SK-N-SH (cell line): ENCODE results near the gene LPP. TPM values are rescaled to one million over a fixed set of nuclear protein-coding genes. Genes with fewer than 3 reads are reported as not detected.

Source experiments
- CTCF ChIA-PET: fragments of 300-600, 350-600 bp; formaldehyde crosslinking; extraction: SDS; loops from one replicate; lab custom pipeline; 2021; lab: Yijun Ruan, JAX
- POLR2A ChIA-PET: fragments of 350-600 bp; sonication (Branson Sonifier 250); formaldehyde crosslinking; extraction: SDS; loops from one replicate; lab custom pipeline; 2020; ENCODE audit warnings: antibody characterized with exemption, inconsistent platforms; lab: Yijun Ruan, JAX
- DNase-seq: peaks from one replicate; pipeline ENCODE4 v3.0.0; 2012
- H2AFZ ChIP-seq: fragments of 200-600 bp; sonication (generic); 2 replicates; pipeline ENCODE4 v1.8.1; 2016; ENCODE audit warnings: antibody characterized with exemption, mild to moderate bottlenecking, low read depth
- H3F3A ChIP-seq: fragments of 200-600 bp; sonication (generic); replicated peaks from 2 replicates; pipeline ENCODE3; 2016; ENCODE audit warnings: antibody characterized with exemption, mild to moderate bottlenecking; ENCODE audit not compliant: insufficient read depth
- H3K27ac ChIP-seq, 2 experiments: fragments of 200-500 bp in 1 of 2; fragments of 200-600 bp in 1 of 2; sonication (Bioruptor generic) in 1 of 2; sonication (generic), shearing (Covaris generic) in 1 of 2; 2 replicates each; pipeline versions ENCODE4 v1.5.1 to v1.6.1; 2014 to 2016; ENCODE audit warnings: low read depth in 2 of 2, inconsistent platforms in 1 of 2, low read length in 1 of 2, mild to moderate bottlenecking in 1 of 2, mixed read lengths in 1 of 2
- H3K27me3 ChIP-seq: fragments of 200-600 bp; sonication (generic), shearing (Covaris generic); 2 replicates; pipeline ENCODE4 v1.6.1; 2016; ENCODE audit warnings: mixed run types; ENCODE audit not compliant: insufficient read depth
- H3K36me3 ChIP-seq, 2 experiments: fragments of 200-500 bp in 1 of 2; fragments of 200-600 bp in 1 of 2; sonication (Bioruptor generic) in 1 of 2; sonication (generic) in 1 of 2; replicated peaks in 1 of 2; 2 replicates each; pipeline versions ENCODE3 to v1.5.1; 2014 to 2016; ENCODE audit warnings: low read length in 1 of 2, mild to moderate bottlenecking in 1 of 2; ENCODE audit not compliant: insufficient read depth in 2 of 2, control insufficient read depth in 1 of 2
- H3K4me1 ChIP-seq, 2 experiments: fragments of 200-500 bp in 1 of 2; fragments of 200-600 bp in 1 of 2; sonication (Bioruptor generic) in 1 of 2; sonication (generic), shearing (Covaris generic) in 1 of 2; 2 replicates each; pipeline versions ENCODE4 v1.5.1 to v1.6.1; 2014 to 2016; ENCODE audit warnings: low read depth in 1 of 2, low read length in 1 of 2, mixed run types in 1 of 2; ENCODE audit not compliant: insufficient read depth in 2 of 2, control insufficient read depth in 1 of 2
- H3K4me2 ChIP-seq: fragments of 200-600 bp; sonication (generic), shearing (Covaris generic); 2 replicates; pipeline ENCODE4 v1.6.1; 2017; ENCODE audit warnings: mixed run types
- H3K4me3 ChIP-seq, 2 experiments: fragments of 200-500 bp in 1 of 2; fragments of 200-600 bp in 1 of 2; sonication (Bioruptor generic) in 1 of 2; sonication (generic), shearing (Covaris generic) in 1 of 2; 2 replicates each; pipeline versions ENCODE4 v1.5.1 to v1.8.1; 2014 to 2016; ENCODE audit warnings: low read depth in 2 of 2, inconsistent platforms in 1 of 2, low read length in 1 of 2, mild to moderate bottlenecking in 1 of 2, mixed read lengths in 1 of 2, moderate library complexity in 1 of 2
- H3K79me2 ChIP-seq: fragments of 200-600 bp; sonication (generic); 2 replicates; pipeline ENCODE4 v1.8.1; 2017; ENCODE audit warnings: mild to moderate bottlenecking; ENCODE audit not compliant: insufficient read depth
- H3K9ac ChIP-seq: fragments of 200-600 bp; sonication (generic); 2 replicates; pipeline ENCODE4 v1.6.1; 2017; ENCODE audit warnings: mixed run types
- H3K9me2 ChIP-seq: fragments of 200-600 bp; sonication (generic); 2 replicates; pipeline ENCODE4 v1.6.1; 2017; ENCODE audit warnings: mixed run types
- H3K9me3 ChIP-seq: fragments of 200-600 bp; sonication (generic); 2 replicates; pipeline ENCODE4 v1.6.1; 2017; ENCODE audit warnings: mixed run types, mild to moderate bottlenecking, moderate library complexity
- H4K20me1 ChIP-seq: fragments of 200-600 bp; sonication (generic); 2 replicates; pipeline ENCODE4 v1.6.1; 2017; ENCODE audit warnings: mild to moderate bottlenecking, mixed run types; ENCODE audit not compliant: insufficient read depth
- EP300 ChIP-seq, 2 experiments: IDR thresholded peaks; 2 replicates each; pipeline versions ENCODE4 v1.4.0 to v1.6.1; 2012; ENCODE audit warnings: borderline replicate concordance in 1 of 2, low read depth in 1 of 2, low read length in 1 of 2
- FOSL2 ChIP-seq: IDR thresholded peaks from 2 replicates; pipeline ENCODE4 v1.4.0; 2012; ENCODE audit warnings: low read depth, mild to moderate bottlenecking, moderate library complexity, borderline replicate concordance
- FOXM1 ChIP-seq: IDR thresholded peaks from 2 replicates; pipeline ENCODE4 v1.4.0; 2012; ENCODE audit warnings: low read depth, mild to moderate bottlenecking
- MEF2A ChIP-seq: IDR thresholded peaks from 2 replicates; pipeline ENCODE4 v1.4.0; 2012; ENCODE audit warnings: low read depth, borderline replicate concordance
- MXI1 ChIP-seq: IDR thresholded peaks from 2 replicates; pipeline ENCODE4 v1.6.1; 2012; ENCODE audit warnings: mild to moderate bottlenecking, low read depth, low read length, improper control_type of control experiment
- RFX5 ChIP-seq: IDR thresholded peaks from 2 replicates; pipeline ENCODE4 v1.6.1; 2012; ENCODE audit warnings: mild to moderate bottlenecking, improper control_type of control experiment, low read length
- RXRA ChIP-seq: IDR thresholded peaks from 2 replicates; pipeline ENCODE4 v1.4.0; 2012; ENCODE audit warnings: low read depth, mild to moderate bottlenecking, borderline replicate concordance
- TAF1 ChIP-seq: IDR thresholded peaks from 2 replicates; pipeline ENCODE4 v1.6.1; 2012; ENCODE audit warnings: low read depth, mild to moderate bottlenecking, low read length, moderate library complexity, borderline replicate concordance
- TCF12 ChIP-seq: IDR thresholded peaks from 2 replicates; pipeline ENCODE4 v1.4.0; 2012
- TEAD4 ChIP-seq: IDR thresholded peaks from 2 replicates; pipeline ENCODE4 v1.4.0; 2012; ENCODE audit warnings: mild to moderate bottlenecking, borderline replicate concordance; ENCODE audit not compliant: insufficient read depth
- YY1 ChIP-seq: IDR thresholded peaks from 2 replicates; pipeline ENCODE4 v1.4.0; 2012; ENCODE audit warnings: low read depth, mild to moderate bottlenecking
- WGBS: methylation state at CpG from one replicate; pipeline ENCODE4 v1.1.6; 2017; ENCODE audit warnings: low lambda C conversion rate; 5-methylcytosine and 5-hydroxymethylcytosine counted together
- polyA plus RNA-seq, 3 experiments: library from polyadenylated mRNA; depleted of rRNA; stranded (reverse); fragments of >200 nt; gene quantifications; 2 replicates each; pipeline ENCODE4 v1.2.3, GENCODE V29; 2012
- TF ChIP-seq, protein P1 (sequence below): IDR thresholded peaks from 2 replicates; pipeline ENCODE4 v1.4.0; 2012; ENCODE audit warnings: low read depth, borderline replicate concordance
- TF ChIP-seq, protein P2 (sequence below): IDR thresholded peaks from 2 replicates; pipeline ENCODE4; 2012
- TF ChIP-seq, protein P3 (sequence below): fragments of 150-350 bp; IDR thresholded peaks from 2 replicates; pipeline ENCODE4 v1.6.1; 2016; ENCODE audit warnings: mild to moderate bottlenecking, low read depth, low read length

The LPP gene
- polyA plus RNA-seq, 1 of the 3 experiments (the other 2 are of a cell fraction) = 6.6 TPM

DNA sequence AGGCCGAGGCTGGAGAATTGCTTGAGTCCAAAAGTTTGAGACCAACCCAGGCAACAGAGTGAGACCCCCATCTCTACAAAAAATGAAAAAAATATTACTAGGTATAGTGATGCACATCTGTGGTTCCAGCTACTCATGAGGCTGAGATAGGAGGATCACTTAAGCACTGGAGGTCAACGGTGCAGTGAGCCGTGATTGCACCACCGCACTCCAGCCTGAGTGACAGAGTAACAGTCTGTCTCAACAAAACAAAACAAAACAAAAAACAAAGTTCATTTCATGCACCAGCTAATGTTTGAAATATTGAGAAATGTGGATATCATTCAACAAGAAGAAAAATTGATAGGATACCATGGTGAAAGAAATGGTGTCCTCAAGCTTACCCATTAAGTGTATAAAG lies 567.4 kb downstream of the LPP start:
- H3K36me3 ChIP-seq = peaks cover 0 to 8% of the 10 kb centered on the region in 2 experiments
- TF ChIP-seq TAF1 = no peak
- no peak for TF ChIP-seq EP300 (IDR thresholded peaks at IDR 0.05; ENCODE audit: borderline replicate concordance in 1 of 2, low read depth in 1 of 2, low read length in 1 of 2)
- no peak for TF ChIP-seq YY1
- TF ChIP-seq FOSL2 = no peak
- H3F3A ChIP-seq = peaks cover 3% of the 10 kb centered on the region
- no peaks in the 10 kb centered on the region for H3K4me1 ChIP-seq
- H3K9ac ChIP-seq = no peak overlapping the region
- H4K20me1 ChIP-seq = no peaks in the 10 kb centered on the region
- no peak overlapping the region for H2AFZ ChIP-seq
- H3K9me2 ChIP-seq = no peaks in the 10 kb centered on the region
- no peaks in the 10 kb centered on the region for H3K9me3 ChIP-seq
- no peak for DNase-seq
- 68% methylated on average over 4 of the region's 4 CpGs for WGBS
- no peak overlapping the region for H3K4me2 ChIP-seq
- no peak overlapping the region for H3K4me3 ChIP-seq
- no peak overlapping the region for H3K27ac ChIP-seq
- H3K27me3 ChIP-seq = no peaks in the 10 kb centered on the region
- peaks cover 21% of the 10 kb centered on the region; the same call in 1 of the 2 replicates for H3K79me2 ChIP-seq
- POLR2A ChIA-PET = no interaction called here
- CTCF ChIA-PET = no interaction called here

DNA sequence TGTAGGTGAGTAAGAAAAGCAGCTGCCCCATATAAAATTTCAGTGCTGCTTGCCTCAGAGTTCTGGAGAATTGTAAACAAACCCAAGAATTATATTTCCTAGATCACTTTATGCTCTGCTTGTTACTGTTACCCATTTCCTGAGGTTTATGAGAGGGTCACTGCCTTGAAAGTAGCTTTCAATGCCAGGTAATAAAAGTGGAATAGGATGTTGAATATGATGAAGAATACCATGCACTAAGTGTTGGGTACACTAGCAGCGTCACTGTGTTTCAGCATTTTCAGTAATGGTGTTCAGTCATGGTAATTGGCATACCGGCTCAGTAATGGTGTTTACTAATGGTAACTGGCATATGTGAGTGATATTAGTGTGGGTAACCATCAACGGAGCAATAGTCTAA lies 568.0 kb downstream of the LPP start:
- Histone ChIP-seq H3K4me3 (no peak overlapping the region), H3K79me2 (peaks cover 14% of the 10 kb centered on the region; the same call in 1 of the 2 replicates), H3F3A (peaks cover 3% of the 10 kb centered on the region), H3K9me2 (no peaks in the 10 kb centered on the region), H3K36me3 (peaks cover 0 to 8% of the 10 kb centered on the region in 2 experiments), H3K9ac (no peak overlapping the region), H2AFZ (no peak overlapping the region), H4K20me1 (no peaks in the 10 kb centered on the region), H3K4me2 (no peak overlapping the region), H3K27me3 (no peaks in the 10 kb centered on the region), H3K9me3 (no peaks in the 10 kb centered on the region), H3K4me1 (no peaks in the 10 kb centered on the region), H3K27ac (no peak overlapping the region)
- WGBS = 43% methylated on average over 3 of the region's 3 CpGs
- ChIA-PET POLR2A (no interaction called here), CTCF (interaction anchor here (0.7 kb wide), 1 partner anchor 27 kb away, joined by 3 read pairs; no protein-coding TSS in a partner anchor)
- no peak for DNase-seq
- no peak for TF ChIP-seq FOXM1
- no peak for TF ChIP-seq RXRA
- TF ChIP-seq, protein P1, sequence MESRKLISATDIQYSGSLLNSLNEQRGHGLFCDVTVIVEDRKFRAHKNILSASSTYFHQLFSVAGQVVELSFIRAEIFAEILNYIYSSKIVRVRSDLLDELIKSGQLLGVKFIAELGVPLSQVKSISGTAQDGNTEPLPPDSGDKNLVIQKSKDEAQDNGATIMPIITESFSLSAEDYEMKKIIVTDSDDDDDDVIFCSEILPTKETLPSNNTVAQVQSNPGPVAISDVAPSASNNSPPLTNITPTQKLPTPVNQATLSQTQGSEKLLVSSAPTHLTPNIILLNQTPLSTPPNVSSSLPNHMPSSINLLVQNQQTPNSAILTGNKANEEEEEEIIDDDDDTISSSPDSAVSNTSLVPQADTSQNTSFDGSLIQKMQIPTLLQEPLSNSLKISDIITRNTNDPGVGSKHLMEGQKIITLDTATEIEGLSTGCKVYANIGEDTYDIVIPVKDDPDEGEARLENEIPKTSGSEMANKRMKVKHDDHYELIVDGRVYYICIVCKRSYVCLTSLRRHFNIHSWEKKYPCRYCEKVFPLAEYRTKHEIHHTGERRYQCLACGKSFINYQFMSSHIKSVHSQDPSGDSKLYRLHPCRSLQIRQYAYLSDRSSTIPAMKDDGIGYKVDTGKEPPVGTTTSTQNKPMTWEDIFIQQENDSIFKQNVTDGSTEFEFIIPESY = no peak

DNA sequence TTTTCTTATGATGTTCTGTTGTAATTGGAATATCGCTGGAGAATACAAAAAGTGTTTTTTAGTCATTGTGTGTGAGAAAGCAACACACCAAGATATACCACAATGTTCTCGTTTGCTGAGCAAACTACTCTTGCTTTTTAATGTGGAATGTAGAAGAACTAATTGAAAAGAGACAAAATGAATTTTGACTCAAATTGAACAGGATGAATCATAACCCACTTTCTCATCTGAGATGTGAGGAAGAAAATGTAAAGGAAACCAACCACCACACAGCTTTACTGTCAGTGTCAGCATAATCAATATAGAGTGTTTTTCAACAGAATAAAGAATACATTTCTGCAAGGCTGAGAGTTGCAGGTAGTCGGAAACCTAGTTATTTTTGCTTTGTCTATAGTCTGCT lies 569.0 kb downstream of the LPP start:
- no peaks in the 10 kb centered on the region for H3K27me3 ChIP-seq
- peaks cover 0 to 8% of the 10 kb centered on the region in 2 experiments for H3K36me3 ChIP-seq
- TF ChIP-seq RFX5 (no peak), YY1 (no peak), TCF12 (no peak), MXI1 (no peak), MEF2A (no peak), TEAD4 (no peak)
- TF ChIP-seq, protein P1 = no peak
- TF ChIP-seq, protein P2, sequence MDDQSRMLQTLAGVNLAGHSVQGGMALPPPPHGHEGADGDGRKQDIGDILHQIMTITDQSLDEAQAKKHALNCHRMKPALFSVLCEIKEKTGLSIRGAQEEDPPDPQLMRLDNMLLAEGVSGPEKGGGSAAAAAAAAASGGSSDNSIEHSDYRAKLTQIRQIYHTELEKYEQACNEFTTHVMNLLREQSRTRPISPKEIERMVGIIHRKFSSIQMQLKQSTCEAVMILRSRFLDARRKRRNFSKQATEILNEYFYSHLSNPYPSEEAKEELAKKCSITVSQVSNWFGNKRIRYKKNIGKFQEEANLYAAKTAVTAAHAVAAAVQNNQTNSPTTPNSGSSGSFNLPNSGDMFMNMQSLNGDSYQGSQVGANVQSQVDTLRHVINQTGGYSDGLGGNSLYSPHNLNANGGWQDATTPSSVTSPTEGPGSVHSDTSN = no peak
- TF ChIP-seq, protein P3, sequence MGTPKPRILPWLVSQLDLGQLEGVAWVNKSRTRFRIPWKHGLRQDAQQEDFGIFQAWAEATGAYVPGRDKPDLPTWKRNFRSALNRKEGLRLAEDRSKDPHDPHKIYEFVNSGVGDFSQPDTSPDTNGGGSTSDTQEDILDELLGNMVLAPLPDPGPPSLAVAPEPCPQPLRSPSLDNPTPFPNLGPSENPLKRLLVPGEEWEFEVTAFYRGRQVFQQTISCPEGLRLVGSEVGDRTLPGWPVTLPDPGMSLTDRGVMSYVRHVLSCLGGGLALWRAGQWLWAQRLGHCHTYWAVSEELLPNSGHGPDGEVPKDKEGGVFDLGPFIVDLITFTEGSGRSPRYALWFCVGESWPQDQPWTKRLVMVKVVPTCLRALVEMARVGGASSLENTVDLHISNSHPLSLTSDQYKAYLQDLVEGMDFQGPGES = no peak

More for the DNA sequence above, 569.0 kb downstream of the LPP start:
- WGBS = 68% methylated on average over 3 of the region's 3 CpGs
- no peaks in the 10 kb centered on the region for H4K20me1 ChIP-seq
- H3K9me2 ChIP-seq = no peaks in the 10 kb centered on the region
- no peak for DNase-seq
- H3K4me3 ChIP-seq = no peak overlapping the region
- no peak overlapping the region for H3K27ac ChIP-seq
- CTCF ChIA-PET = no interaction called here
- no peak overlapping the region for H3K4me2 ChIP-seq
- POLR2A ChIA-PET = no interaction called here
- H2AFZ ChIP-seq = no peak overlapping the region
- no peak overlapping the region for H3K9ac ChIP-seq
- H3F3A ChIP-seq = peaks cover 3% of the 10 kb centered on the region
- H3K9me3 ChIP-seq = no peaks in the 10 kb centered on the region
- H3K4me1 ChIP-seq = no peaks in the 10 kb centered on the region
- peaks cover 14% of the 10 kb centered on the region; the same call in 1 of the 2 replicates for H3K79me2 ChIP-seq
